NCI-H1930 (cell line): ENCODE results near the gene MROH7.

Source experiments
- DNase-seq, 2 experiments: peaks; one replicate each; lab custom pipeline; 2025; lab: John Stamatoyannopoulos, UW

The MROH7 gene

GRCh38 chr1:54640863-54641836 lies at the start of gene MROH7:
MROH7 (plus strand) TSS chr1:54641786; CDS start chr1:54652927, 11,141 bp downstream.
- DNase-seq = no peak

DNA sequence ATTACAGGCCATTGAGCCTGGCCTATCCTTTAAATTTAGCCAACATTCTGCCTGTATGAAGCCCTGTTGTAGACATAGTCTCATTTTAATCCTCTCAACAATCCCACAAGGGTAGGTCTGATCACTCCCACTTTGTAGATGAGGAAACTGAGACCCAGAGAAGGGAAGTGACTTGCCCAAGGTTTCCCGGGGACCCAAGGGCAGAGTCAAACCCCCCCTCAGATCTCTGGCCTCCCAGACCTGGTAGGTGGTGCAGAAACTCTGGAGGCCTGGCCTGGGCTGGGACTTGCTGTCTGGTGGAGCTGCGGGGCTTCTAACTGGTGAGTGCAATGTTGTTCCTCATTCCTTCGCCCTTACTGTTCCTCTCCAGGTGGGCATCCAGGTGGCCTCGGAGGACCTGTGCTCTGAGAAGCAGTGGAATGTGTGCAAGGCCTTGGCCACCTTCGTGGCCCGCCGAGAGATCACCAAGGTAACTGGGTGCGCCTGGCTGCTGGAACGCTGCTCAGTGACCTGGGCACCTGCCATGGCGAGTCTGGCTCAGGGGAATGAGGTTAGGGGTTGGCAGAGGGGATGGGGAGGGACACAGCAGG lies 47.9 kb upstream of the MROH7 start:
- DNase-seq = no peak

DNA sequence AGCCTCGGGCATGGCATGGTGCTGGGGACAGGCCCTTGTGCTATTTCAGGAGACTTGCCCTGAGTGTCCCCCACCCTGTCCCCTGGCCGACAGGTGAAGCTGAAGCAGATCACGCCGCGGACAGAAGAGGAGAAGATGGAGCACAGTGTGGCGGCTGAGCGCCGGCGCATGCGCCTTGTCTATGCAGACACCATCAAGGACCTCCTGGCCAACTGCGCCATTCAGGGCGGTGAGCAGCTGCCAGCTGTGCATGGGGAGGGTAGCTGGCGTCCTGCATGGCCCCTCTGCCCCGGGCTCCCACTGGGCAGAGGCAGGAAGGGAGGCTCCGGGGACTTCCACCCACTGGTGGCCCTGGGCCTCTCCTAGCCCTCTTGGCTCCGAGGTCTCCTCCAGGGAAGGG lies 47.1 kb upstream of the MROH7 start:
- DNase-seq = no peak

DNA sequence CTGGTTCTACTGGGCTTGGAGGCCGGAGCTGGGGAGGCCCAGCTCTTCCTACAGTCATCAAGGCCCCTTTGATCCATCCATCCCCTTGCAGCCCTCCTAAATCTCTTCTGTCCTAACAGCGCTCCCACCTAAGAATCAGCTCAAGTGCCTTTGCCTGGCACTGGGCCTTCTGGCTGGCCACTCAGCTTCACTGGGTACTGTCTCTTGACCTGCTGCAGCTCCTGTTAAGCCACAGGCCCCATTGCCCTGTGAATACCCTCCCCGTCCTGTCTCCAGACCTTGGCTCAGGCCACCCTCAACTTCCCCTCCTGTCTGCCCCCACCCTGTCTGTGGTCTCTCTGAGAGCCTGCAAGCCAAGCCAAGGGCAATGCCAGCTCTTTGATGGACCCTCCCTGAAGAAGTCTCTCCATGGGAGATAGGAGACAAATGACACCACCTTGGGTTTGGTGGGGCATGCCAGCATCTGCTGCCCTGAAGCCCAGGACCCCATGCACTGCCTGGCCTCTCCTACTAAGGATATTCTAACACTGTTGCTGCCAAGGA lies 45.6 kb upstream of the MROH7 start:
- DNase-seq = no peak

- no peak for DNase-seq
These were observed 44.8 kb upstream of the MROH7 start for GRCh38 chr1:54596756-54597155.

- no peak for DNase-seq
These were observed 44.0 kb upstream of the MROH7 start for GRCh38 chr1:54597455-54598030.

GRCh38 chr1:54599211-54599823 lies 42.3 kb upstream of the MROH7 start:
- DNase-seq = no peak

GRCh38 chr1:54600947-54601721 lies 40.5 kb upstream of the MROH7 start:
- no peak for DNase-seq

GRCh38 chr1:54601730-54602129 lies 39.9 kb upstream of the MROH7 start:
- no peak for DNase-seq

- no peak for DNase-seq
These were observed 39.0 kb upstream of the MROH7 start for GRCh38 chr1:54602554-54602953.

DNA sequence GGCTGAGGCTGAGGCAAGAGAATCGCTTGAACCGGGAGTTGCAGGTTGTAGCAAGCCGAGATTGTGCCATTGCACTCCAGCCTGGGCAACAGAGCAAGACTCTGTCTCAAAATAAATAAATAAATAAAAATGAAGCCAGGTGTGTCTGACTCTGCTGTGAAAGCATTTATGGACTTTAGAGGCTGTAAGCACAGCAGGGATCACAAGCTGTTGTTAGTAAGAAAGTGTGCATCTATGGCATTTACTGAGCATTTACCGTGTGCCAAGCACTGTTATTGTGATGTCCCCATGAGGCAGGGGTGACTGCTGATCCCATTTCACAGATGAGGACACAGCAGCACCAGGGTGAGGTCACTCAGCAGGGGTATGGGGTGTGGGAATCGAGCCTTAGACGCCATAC lies 38.3 kb upstream of the MROH7 start:
- no peak for DNase-seq

- no peak for DNase-seq
These were observed 37.5 kb upstream of the MROH7 start for GRCh38 chr1:54604051-54604450.

GRCh38 chr1:54604572-54605370 lies 36.8 kb upstream of the MROH7 start:
- no peak for DNase-seq

GRCh38 chr1:54606096-54606989 lies 35.2 kb upstream of the MROH7 start:
- DNase-seq = no peak

DNA sequence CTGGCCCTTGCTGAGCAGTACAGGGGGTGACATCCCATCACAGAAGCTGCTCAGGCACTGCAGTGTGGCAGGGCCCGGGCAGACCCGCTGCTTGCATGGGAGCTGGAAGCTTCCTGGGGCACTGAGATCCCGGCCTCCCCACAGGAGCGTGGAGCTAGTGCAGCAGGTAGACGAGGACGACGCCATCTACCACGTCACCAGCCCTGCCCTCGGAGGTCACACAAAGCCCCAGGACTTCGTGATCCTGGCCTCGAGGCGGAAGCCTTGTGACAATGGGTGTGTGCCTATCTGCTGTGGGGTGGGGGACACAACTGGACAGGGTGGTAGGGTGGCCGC lies 34.6 kb upstream of the MROH7 start:
- no peak for DNase-seq

DNA sequence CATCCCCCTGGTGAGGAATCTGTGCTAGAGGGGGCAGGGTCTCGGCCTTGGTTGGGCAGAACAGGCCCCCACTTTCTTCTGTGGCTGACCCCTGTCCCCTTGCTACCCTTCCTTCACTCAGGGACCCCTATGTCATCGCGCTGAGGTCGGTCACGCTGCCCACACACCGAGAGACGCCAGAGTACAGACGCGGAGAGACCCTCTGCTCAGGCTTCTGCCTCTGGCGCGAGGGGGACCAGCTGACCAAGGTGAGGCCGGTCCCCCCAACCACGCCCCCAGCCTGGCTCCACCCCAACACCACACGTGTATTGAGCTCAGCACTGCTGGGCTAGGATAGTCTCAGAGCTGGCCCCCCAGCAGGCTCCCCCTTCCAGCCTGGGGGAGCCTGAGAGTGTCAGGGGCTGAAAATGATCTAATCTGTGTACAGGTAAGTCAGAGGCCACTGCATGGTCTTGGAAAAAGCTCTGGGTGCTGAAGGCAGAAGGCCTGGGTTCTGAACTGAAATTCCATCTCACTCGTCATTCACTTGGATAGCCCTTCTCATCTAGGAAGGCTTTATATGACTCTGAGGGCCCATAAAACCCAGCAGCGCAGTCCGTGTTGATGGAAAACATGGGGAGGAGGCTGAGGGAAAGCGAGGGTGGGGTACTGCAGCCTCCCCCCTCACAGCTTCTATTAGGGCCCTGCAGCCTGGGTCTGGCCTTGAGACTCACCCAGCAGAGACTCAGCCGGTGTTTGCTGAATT lies 33.6 kb upstream of the MROH7 start:
- no peak for DNase-seq

GRCh38 chr1:54608566-54609230 lies 32.9 kb upstream of the MROH7 start:
- DNase-seq = no peak

GRCh38 chr1:54609301-54609921 lies 32.2 kb upstream of the MROH7 start:
- no peak for DNase-seq
